ENCODE results near the gene ZNF217.
"Not testable (repeated sequence)": the region's sequence is repeated elsewhere in the genome, so short reads cannot be mapped to it uniquely, and the experiment has no call there.

GRCh38 chr20:53592454-53592991, 1.1 kb downstream of the ZNF217 start:
- TF ChIP-seq CTCF (IDR thresholded peaks at IDR 0.05), result not testable (repeated sequence)
- TF ChIP-seq POLR2A (IDR thresholded peaks at IDR 0.05), result peak; percentile 30

All from right lobe of liver (tissue), 4 donors.